Neuron (in vitro differentiated cells): ENCODE results near the gene ACO1.

Experiments used
- H2AFZ ChIP-seq: one replicate; pipeline ENCODE4 v1.6.1; 2013; ENCODE audit warnings: low read depth, mild to moderate bottlenecking, inconsistent platforms, low read length, moderate library complexity
- H3K27me3 ChIP-seq: one replicate; pipeline ENCODE4 v1.6.1; 2013; ENCODE audit warnings: low read length; ENCODE audit not compliant: insufficient read depth
- H3K36me3 ChIP-seq: one replicate; pipeline ENCODE4 v1.6.1; 2013; ENCODE audit warnings: low read length; ENCODE audit not compliant: insufficient read depth
- H3K4me1 ChIP-seq: one replicate; pipeline ENCODE4 v1.6.1; 2013; ENCODE audit warnings: low read length; ENCODE audit not compliant: insufficient read depth
- H3K4me3 ChIP-seq: 2 replicates; pipeline ENCODE4 v1.5.1; 2013; ENCODE audit warnings: mild to moderate bottlenecking, low read length, moderate library complexity
- H3K9me3 ChIP-seq: one replicate; pipeline ENCODE4 v1.6.1; 2013; ENCODE audit warnings: low read length

Gene ACO1

DNA sequence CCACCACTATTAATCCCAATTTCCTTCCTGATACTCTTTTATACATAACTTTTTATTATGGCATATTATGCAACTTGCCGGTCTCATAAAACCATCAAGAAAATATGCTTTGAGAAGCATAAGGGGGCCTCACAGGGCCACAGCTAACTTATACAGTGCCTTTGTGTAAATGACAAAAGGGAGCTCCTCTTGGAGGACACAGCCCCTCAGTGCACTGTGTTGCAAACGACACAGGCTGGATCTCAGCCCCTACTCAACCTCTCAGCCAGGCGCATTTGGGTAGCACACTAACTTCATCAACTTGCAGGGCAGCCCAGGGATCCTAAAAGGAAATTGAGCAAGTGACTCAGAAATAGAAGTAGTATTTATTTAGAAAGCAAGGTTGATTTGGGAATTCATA lies 106.2 kb downstream of the ACO1 start:
- Histone ChIP-seq H3K9me3 (no peaks in the 10 kb centered on the region), H3K4me1 (peaks cover 11% of the 10 kb centered on the region), H3K36me3 (peaks cover 13% of the 10 kb centered on the region), H3K27me3 (no peaks in the 10 kb centered on the region), H2AFZ (no peak overlapping the region), H3K4me3 (no peak overlapping the region)

DNA sequence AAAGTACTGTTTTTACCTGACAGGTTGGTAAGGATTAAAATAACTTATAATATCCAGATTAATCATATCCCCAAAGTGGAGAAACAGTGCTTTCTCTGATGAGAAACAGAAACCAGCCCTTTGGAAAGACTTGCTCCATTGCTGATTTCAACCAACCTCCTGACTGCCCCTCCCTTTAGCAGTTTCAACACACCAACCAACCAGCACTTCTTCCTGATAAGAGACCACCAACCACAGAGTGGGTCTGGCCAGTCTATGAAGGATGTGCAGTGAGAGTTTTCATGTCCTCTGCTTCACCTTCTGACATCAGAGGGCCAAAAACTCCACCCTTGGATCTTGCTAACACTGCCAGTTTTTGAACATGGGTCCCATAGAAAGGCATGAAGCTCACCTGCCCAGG lies 113.5 kb downstream of the ACO1 start:
- H3K27me3 ChIP-seq = no peaks in the 10 kb centered on the region
- no peak overlapping the region for H3K4me3 ChIP-seq
- H2AFZ ChIP-seq = no peak overlapping the region
- no peaks in the 10 kb centered on the region for H3K36me3 ChIP-seq
- no peaks in the 10 kb centered on the region for H3K4me1 ChIP-seq
- H3K9me3 ChIP-seq = no peaks in the 10 kb centered on the region

DNA sequence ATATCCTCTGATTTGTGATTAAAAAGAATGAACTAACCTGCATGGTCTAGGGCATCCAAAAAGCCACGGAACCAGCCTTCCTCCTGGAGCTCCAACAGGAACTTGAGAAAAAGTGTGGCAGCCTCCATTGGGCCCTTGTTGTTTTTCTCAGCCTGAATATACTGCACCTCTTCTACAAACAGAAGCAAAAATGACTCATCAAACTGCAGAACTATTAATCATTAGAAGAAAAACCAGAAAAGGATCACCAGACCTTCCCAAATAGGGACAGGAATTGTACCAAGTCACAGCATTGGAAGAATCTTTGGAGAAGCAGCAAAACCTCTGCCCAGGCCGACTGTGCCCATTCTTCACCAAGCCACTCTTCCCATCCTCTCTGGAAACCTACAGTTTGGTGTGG lies 116.3 kb downstream of the ACO1 start:
- H3K4me1 ChIP-seq = no peaks in the 10 kb centered on the region
- no peak overlapping the region for H3K4me3 ChIP-seq
- H3K36me3 ChIP-seq = no peaks in the 10 kb centered on the region
- no peaks in the 10 kb centered on the region for H3K9me3 ChIP-seq
- no peaks in the 10 kb centered on the region for H3K27me3 ChIP-seq
- H2AFZ ChIP-seq = no peak overlapping the region

DNA sequence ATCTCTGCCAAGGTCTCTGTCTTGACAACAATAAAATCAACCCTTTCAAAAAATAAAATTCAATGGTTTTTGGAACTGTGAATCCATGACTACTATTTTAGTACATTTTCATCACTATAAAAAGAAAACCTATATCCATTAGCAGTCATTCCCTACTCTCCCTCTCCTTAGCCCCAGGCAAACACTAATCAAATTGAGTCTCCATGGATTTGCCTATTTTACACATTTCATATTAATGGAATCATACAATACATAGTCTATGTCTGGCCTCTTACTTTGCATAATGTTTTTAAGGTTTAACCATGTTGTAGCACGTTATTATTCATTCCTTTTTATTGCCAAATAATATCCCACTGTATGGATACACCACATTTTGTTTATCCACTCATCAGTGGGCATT lies 117.4 kb downstream of the ACO1 start:
- no peaks in the 10 kb centered on the region for H3K4me1 ChIP-seq
- no peak overlapping the region for H3K4me3 ChIP-seq
- H2AFZ ChIP-seq = no peak overlapping the region
- no peaks in the 10 kb centered on the region for H3K27me3 ChIP-seq
- H3K36me3 ChIP-seq = no peaks in the 10 kb centered on the region
- no peaks in the 10 kb centered on the region for H3K9me3 ChIP-seq

DNA sequence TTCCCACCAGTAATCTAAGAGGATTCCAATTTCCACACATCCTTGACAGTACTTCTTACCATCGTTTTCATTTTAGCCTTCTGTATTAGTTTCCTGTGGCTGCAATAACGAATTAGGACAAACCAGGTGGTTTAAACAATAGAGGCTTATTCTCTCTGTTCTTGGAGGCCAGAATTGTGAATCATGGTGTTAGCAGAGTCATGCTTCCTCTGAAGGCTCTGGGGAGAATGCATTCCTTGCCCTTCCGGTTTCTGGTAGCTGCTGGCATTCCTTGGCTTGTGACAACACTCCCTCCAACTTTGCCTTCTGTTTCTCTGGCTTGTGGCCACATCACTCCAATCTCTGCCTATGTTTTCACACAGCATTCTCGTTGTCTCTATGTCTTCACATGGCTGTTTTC lies 118.0 kb downstream of the ACO1 start:
- no peaks in the 10 kb centered on the region for H3K27me3 ChIP-seq
- no peaks in the 10 kb centered on the region for H3K4me1 ChIP-seq
- H3K36me3 ChIP-seq = no peaks in the 10 kb centered on the region
- no peak overlapping the region for H3K4me3 ChIP-seq
- H3K9me3 ChIP-seq = no peaks in the 10 kb centered on the region
- no peak overlapping the region for H2AFZ ChIP-seq

DNA sequence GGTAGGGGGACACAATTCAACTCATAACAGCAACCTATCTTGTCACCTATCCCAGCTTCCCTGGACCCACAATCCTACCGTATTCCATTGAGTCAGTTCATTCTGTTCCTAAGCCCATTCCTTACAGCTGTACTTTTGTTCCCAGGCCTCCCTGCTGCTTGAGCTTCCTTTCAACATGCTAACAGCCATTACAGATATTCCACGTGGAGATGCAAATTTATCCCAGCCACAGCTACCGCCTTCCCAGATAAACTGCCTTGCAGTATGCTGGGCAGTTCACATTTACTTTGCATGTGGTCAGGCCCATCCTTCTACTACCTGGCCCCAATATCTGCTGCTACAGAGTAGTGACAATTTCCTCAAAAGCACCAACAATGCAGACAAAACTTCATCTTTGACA lies 118.6 kb downstream of the ACO1 start:
- Histone ChIP-seq H3K27me3 (no peaks in the 10 kb centered on the region), H3K9me3 (no peaks in the 10 kb centered on the region), H3K36me3 (no peaks in the 10 kb centered on the region)

More for the DNA sequence above, 118.6 kb downstream of the ACO1 start:
- Histone ChIP-seq H2AFZ (no peak overlapping the region), H3K4me1 (no peaks in the 10 kb centered on the region), H3K4me3 (no peak overlapping the region)
